ENCODE results near the gene INS. TPM values are rescaled to one million over a fixed set of nuclear protein-coding genes. Genes with fewer than 3 reads are reported as not detected.

Gene INS
- total RNA-seq, 4 donors from 2014 or later, result not detected

- TF ChIP-seq POLR2A (IDR thresholded peaks at IDR 0.05; ENCODE audit: low read depth) (no peak), EP300 (IDR thresholded peaks at IDR 0.05) (no peak), CTCF (IDR thresholded peaks at IDR 0.05) (no peak), POLR2AphosphoS5 (IDR thresholded peaks at IDR 0.05) (no peak)
- peaks cover 0 to 21% (median 13%) of the 10 kb centered on the region in 4 donors for H3K9me3 ChIP-seq
- no peak for DNase-seq (ENCODE audit: extremely low spot score)
- peaks cover 0 to 11% (median 5%) of the 10 kb centered on the region in 4 donors for H3K4me1 ChIP-seq
- H3K36me3 ChIP-seq, result no peaks in the 10 kb centered on the region
- intact Hi-C loops (cut with DNase I), result no loop called here
- 91% methylated on average over 11 of the region's 11 CpGs for WGBS
- no peak overlapping the region for H3K4me3 ChIP-seq
- peaks cover 0 to 21% (median 0%) of the 10 kb centered on the region in 4 donors for H3K27me3 ChIP-seq
- no peak overlapping the region for H3K27ac ChIP-seq (replicated peaks in 1 of 4)
These were observed 47.2 kb downstream of the INS start for GRCh38 chr11:2113776-2114175.

GRCh38 chr11:2110521-2110920 lies 50.5 kb downstream of the INS start:
- Histone ChIP-seq H3K36me3 (no peaks in the 10 kb centered on the region), H3K4me1 (peaks cover 0 to 12% (median 6%) of the 10 kb centered on the region in 4 donors), H3K4me3 (no peak overlapping the region), H3K27ac (replicated peaks in 1 of 4) (no peak overlapping the region), H3K27me3 (peaks cover 0 to 27% (median 0%) of the 10 kb centered on the region in 4 donors), H3K9me3 (peaks cover 0 to under 1% (median 0%) of the 10 kb centered on the region in 4 donors)
- no peak for TF ChIP-seq POLR2AphosphoS5 (IDR thresholded peaks at IDR 0.05)
- TF ChIP-seq CTCF (IDR thresholded peaks at IDR 0.05), result no peak
- no peak for TF ChIP-seq POLR2A (IDR thresholded peaks at IDR 0.05; ENCODE audit: low read depth)
- TF ChIP-seq EP300 (IDR thresholded peaks at IDR 0.05), result no peak
- intact Hi-C loops (cut with DNase I), result no loop called here
- 91% methylated on average over 12 of the region's 12 CpGs for WGBS
- DNase-seq (ENCODE audit: extremely low spot score), result no peak

Small RNA genes within 50 kb of the gene (small RNA-seq; reads per million reads assigned to genes)
- gene MIR4686 (0 reads per million in 3 donors), gene MIR483 (0 to 0.42 (median 0.19) reads per million in 3 donors)

Other genes starting within 250 kb of the INS start
- 1 to 10 TPM; 2.8 to 6.0 (median 3.6) TPM for gene TNNT3, start 241.5 kb downstream of the INS start, total RNA-seq
- 100 to 1,000 TPM in 1 of 4 donors, 10 to 100 TPM in 3; 82.0 to 153 (median 92.4) TPM for gene MRPL23, start 213.9 kb downstream of the INS start, total RNA-seq
- gene H19, start 163.4 kb downstream of the INS start, total RNA-seq, result 100 to 1,000 TPM; 372 to 753 (median 391) TPM
- 10 to 100 TPM; 25.5 to 59.6 (median 33.0) TPM for gene IGF2, start 21.8 kb downstream of the INS start, total RNA-seq
- 1 to 10 TPM in 1 of 4 donors, not detected in 3; 1.3 TPM for gene TH, start 10.6 kb upstream of the INS start, total RNA-seq
- under 1 TPM in 3 of 4 donors, not detected in 1; 0.32 to 0.83 (median 0.42) TPM for gene ASCL2, start 109.4 kb upstream of the INS start, total RNA-seq
- gene C11orf21, start 140.7 kb upstream of the INS start, total RNA-seq, result 1 to 10 TPM in 1 of 4 donors, under 1 TPM in 2, not detected in 1; 0.29 to 1.2 (median 0.83) TPM
- 1 to 10 TPM in 2 of 4 donors, under 1 TPM in 1, not detected in 1; 0.52 to 3.5 (median 1.2) TPM for gene TSPAN32, start 140.8 kb upstream of the INS start, total RNA-seq
- 100 to 1,000 TPM; 498 to 652 (median 582) TPM for gene CD81, start 216.1 kb upstream of the INS start, total RNA-seq
- gene TSSC4, start 239.5 kb upstream of the INS start, total RNA-seq, result 10 to 100 TPM; 46.9 to 76.9 (median 70.6) TPM

All from esophagus muscularis mucosa (tissue), 4 donors.